HG03442 (cell line): ENCODE results near the gene PPP2R1A.
"Not testable (repeated sequence)": the region's sequence is repeated elsewhere in the genome, so short reads cannot be mapped to it uniquely, and the experiment has no call there.

Source experiments
- ATAC-seq: cut with Tn5 transposase; IDR thresholded peaks from one replicate; pipeline ENCODE4 v1.9.1; 2021; ENCODE audit warnings: mild to moderate bottlenecking, moderate library complexity; ENCODE audit not compliant: unreplicated experiment

PPP2R1A gene

DNA sequence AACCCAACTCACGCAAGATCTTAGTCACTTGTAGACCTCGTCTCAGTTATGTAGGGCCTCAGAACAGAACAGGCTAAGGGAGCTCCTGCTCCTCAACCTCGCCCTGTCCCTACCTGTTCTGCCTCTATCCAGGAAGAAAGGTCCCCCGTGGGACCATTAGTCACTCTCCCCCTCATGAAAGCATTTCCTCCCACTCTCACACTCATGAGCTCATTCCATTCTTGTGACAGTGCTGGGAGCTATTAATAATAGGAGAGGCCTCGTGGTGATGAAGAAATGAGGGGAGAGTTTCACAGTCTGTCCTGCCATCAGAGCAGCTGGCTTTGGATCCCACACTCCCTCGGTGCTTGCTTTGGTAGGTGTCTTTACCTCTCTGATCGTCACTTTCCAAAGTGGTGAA, 10.2 kb downstream of the PPP2R1A start:
- no peak for ATAC-seq

DNA sequence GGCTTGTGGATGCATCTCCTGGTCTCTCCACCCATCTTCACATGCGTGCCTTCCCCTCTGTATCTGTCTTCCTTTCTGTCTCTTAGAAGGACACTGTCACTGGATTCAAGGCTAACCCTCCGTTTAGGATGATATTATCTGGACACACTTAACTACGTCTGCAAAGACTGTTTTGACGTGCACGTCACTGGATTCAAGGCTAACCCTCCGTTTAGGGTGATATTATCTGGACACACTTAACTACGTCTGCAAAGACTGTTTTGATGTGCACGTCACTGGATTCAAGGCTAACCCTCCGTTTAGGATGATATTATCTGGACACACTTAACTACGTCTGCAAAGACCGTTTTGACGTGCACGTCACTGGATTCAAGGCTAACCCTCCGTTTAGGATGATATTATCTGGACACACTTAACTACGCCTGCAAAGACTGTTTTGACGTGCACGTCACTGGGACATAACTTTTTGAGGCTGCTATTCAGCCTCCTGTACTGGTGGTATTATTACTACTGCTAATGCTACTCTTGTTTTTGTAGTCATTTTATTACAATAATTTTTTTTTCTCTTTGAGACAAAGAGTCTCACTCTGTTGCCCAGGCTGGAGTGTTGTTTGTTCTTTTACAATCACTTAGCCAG, 11.0 kb downstream of the PPP2R1A start:
- not testable (repeated sequence) for ATAC-seq

DNA sequence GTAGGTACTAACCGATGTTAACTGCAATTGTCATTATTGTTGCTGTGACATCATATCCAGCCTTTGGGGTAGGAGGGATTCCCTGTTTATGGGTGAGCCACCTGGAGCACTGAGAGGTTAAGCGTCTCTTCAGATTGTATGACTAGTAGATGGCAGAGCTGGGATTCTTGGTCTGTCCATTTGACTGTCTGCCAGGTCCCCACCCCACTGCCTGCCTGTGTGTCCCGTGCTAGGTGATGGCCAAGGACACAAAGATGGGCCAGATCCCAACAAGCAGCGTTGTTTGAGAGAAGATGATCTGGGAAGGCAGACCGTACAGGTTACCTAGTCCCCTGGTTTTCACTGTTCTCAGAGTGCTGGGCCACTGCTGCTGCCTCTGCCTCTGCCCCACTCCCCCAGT, 16.6 kb downstream of the PPP2R1A start:
- no peak for ATAC-seq

DNA sequence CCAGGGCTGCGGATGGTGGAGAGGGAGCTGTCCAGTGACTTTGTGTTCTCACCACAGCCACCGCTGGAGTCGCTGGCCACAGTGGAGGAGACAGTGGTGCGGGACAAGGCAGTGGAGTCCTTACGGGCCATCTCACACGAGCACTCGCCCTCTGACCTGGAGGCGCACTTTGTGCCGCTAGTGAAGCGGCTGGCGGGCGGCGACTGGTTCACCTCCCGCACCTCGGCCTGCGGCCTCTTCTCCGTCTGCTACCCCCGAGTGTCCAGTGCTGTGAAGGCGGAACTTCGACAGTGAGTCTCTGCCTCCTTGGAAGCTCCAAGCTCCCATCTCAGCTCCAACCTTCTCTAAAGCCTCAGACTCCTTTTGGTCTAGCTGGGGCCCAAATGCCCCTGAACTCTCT, 21.4 kb downstream of the PPP2R1A start:
- ATAC-seq = no peak

DNA sequence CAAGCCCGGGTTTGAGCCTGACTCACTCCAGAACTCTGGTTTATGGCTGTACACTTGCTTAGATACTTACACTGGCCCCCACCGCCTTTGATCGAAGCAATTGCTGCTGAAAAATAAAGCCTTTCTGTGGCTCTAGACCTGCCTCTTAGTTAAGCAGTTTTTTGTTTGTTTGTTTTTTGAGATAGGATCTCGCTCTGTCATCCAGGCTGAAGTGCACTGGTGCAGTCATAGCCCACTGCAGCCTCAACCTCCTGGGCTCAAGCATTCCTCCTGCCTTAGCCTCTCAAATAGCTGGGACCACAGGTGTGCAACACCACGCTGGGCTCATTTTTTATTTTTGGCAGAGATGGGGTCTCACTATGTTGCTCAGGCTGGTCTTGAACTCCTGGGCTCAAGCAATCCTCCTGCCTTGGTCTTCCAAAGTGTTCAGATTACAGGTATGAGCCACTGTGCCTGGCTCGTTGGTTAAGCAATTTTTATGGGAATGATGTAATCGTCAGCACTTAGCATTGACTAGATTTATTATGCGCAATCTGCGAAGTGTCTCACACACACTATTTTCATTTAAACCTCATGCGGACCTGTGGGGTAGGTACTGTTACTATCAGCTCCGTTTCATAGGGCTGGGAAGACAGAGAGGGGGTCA, 22.2 kb downstream of the PPP2R1A start:
- ATAC-seq = no peak

- no peak for ATAC-seq
Measured at GRCh38 chr19:52212572-52213255, 22.9 kb downstream of the PPP2R1A start.

DNA sequence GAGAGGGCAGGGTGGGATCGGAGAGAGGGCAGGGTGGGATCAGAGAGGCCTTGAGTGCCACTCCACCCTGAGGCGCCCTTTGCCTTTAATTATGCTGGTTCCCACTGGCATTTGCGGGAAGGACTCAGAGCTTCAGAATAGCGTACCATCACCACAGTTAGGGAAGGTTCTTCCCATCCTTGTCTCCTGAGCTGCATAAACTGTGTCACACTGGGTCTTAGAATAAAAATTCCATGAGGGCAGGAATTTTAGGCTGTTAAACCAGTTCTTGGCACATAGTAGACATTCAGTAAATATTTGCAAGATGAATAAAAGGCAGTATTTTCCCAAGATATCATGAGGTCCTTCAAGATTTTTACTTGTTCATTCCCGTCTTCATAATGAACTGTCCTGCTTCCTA, 24.4 kb downstream of the PPP2R1A start:
- ATAC-seq = no peak

DNA sequence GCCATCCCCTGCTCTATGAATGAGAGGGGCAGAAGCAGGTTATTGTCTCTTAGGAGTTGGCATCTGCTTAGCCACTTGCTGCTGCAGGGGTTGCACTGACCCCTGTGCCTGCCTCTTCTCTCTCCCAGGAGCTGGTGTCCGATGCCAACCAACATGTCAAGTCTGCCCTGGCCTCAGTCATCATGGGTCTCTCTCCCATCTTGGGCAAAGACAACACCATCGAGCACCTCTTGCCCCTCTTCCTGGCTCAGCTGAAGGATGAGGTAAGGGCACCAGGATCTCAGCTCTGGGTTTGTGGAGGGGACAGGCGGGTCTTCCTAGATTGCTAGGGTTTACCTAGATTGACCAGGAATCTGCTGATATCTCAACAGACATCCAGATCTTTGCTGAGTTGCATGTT, 26.5 kb downstream of the PPP2R1A start:
- no peak for ATAC-seq

DNA sequence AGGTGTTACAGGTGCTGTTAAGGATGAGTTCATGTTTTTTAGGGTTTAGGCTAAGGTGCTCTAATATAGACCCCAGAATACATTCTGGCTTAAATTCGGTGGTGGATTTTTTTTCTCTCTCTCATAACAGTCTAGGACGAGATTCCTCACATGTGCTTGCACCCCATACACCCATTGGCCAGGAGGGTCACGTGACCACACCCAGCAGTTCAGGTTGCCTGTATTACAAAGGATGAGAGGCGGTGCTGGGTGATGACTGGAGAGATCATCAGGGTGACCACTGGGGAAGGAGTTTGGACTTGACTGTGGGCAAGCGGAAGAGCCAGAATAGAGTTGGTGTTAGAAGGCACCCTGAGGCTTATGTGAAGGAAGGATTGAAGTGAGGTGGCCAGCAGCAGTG, 27.7 kb downstream of the PPP2R1A start:
- no peak for ATAC-seq

DNA sequence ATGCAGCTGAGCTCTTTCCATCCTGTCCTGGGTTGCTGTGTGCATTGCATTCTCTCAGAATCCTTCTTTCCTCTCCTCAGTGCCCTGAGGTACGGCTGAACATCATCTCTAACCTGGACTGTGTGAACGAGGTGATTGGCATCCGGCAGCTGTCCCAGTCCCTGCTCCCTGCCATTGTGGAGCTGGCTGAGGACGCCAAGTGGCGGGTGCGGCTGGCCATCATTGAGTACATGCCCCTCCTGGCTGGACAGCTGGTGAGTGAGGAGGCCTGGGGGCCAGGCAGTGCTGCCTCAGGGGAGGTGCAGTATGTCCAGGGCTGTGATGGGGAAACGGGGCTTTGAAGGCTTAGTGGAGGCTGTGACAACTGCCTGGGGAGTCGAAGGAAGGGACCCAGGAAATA, 29.8 kb downstream of the PPP2R1A start:
- ATAC-seq = no peak

DNA sequence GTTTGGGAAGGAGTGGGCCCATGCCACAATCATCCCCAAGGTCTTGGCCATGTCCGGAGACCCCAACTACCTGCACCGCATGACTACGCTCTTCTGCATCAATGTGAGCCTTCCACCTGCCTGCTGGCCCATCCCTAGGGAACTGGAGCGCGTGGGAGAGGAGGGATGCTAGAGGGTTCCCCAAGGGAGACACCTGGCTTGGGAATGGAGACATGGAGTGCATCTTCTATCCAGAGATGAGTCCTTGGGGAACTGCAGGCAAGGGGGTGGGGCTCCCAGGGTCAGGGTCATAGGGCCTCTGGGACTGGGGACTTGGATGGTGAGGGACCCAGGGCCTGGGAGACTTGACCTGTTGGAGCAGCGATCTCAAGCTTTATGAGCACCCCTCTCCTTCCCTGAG, 31.2 kb downstream of the PPP2R1A start:
- no peak for ATAC-seq

- ATAC-seq = no peak
Measured at GRCh38 chr19:52221831-52222375, 32.1 kb downstream of the PPP2R1A start.

GRCh38 chr19:52224211-52224610, 34.4 kb downstream of the PPP2R1A start:
- no peak for ATAC-seq

DNA sequence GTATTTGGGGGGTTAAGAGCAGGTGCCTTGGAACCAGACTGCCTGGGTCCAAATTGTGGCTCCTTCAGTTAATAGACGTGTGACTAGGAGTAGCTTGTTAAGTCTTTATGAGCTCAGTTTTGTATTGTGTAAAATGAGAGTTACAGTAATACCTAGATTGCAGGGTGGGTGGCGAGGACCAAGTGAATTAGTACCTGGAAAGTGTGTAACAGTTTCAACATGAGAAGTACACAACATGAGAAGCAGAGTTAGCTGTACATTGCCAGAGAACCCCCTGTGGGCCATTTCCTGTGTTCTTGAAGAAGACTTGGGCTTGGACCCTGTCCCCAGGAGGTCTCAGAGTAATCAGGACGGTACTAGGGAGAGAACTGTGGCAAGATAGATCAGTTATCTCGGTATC, 36.8 kb downstream of the PPP2R1A start:
- no peak for ATAC-seq

GRCh38 chr19:52227196-52227940, 37.5 kb downstream of the PPP2R1A start:
- no peak for ATAC-seq

- no peak for ATAC-seq
Measured at GRCh38 chr19:52227980-52228379, 38.1 kb downstream of the PPP2R1A start.

DNA sequence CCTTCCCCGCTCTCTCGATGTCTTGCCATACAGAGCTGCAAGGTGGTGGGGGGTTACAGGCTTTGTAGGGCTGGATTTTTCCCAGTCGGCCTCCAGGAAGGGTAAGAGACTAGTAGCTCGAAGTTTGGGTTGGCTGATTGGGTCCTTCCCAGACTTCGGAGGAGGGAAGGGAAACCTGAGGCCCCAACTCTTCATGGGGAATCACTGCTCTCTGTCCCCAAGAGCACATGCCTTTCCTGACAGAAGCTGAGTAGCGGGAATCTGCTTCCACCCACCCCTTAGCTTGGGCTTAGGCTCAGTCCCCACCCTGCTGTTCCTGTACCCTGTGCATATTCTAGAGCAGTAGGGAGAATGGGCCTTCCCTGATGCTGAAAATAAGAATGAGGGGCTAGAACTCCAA, 39.7 kb downstream of the PPP2R1A start:
- ATAC-seq = no peak

DNA sequence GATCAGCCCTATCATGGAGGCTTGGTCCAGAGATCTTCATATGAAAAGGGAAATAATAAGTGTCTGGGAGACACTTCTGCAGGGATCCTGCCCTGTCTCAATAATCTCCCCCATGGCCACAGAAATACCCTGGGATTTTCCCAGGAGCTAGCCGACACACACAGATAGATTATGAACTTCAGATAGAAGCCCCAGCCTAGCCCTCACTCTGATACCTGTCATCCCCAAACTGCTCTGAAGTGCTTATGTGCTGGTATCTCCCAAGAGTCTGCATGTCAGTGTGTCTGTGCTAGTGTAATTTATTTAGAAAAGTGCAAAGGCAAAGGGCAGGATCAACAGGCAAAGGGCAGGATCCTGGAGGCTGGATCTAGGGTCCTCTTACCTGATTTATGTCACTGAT, 40.8 kb downstream of the PPP2R1A start:
- no peak for ATAC-seq

GRCh38 chr19:52231154-52231910, 41.5 kb downstream of the PPP2R1A start:
- ATAC-seq = no peak

DNA sequence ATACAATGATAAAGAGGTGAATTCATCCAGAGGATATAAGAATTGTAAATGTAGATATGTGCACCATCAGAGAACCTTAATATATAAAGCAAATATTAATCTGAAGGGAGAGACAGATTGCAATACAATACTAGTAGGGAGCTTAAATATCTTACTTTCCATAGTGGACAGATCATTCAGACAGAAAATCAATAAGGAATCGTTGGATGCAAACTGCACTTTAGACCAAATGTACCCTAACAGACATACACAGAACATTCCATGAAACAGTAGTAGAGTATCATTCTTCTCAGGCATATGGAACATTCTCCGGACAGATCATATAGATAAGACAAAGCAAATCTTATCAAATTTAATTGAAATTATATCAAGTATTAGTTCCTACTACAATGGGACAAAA, 44.6 kb downstream of the PPP2R1A start:
- no peak for ATAC-seq

- ATAC-seq = no peak
Measured at GRCh38 chr19:52237197-52237596, 47.3 kb downstream of the PPP2R1A start.
